ENCODE measurements around the gene NBEAL2.

NBEAL2 gene

DNA sequence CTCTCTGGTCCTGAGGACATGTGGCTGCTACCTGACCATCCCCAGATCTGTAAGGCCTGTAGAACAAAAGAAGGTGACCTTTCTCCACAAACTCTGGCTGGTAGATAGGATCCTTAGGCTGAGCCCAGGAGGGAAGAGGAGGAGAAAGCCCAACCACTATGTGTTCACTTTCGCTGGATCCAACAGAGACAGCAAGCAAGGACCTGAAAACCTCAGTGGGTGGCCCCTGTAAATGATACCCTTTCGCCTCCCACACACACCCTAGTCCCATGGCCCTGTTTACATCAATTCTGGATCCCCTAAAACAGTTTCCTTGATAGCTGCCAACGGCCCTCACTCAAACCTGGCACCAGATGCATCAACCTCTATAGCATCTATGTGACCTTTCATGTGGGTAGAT lies 25.3 kb upstream of the NBEAL2 start:
- WGBS (ENCODE audit: insufficient coverage, insufficient read length) = no CpG with 5 or more reads among the region's 3 CpGs
- DNase-seq (ENCODE audit: low read depth, low spot score) = no peak

DNA sequence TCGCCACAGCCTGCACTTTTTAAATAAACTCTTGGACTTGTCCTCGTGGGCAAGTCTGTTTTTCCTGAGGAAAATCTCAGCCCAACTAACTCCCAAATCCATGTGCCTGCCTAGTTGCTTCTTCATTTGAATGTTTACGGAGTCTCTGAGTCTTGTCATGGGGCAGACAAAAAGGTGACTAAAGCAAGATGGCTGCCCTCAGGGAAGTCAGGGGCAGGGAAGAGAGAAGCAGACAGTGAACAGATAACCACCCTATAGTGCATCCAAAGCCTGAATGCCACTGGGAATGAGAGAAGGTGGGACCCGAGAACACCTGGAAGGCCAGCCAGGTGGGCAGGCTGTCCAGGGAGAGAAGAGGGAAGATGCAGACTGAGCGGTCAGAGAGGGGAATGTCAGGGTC lies 24.3 kb upstream of the NBEAL2 start:
- H3K27me3 ChIP-seq (ENCODE audit: control insufficient read depth, insufficient read depth, low read length) = no peaks in the 10 kb centered on the region

More for the DNA sequence above, 25.3 kb upstream of the NBEAL2 start:
- no peak overlapping the region for H3K4me3 ChIP-seq (ENCODE audit: low read length)
- no peak overlapping the region for H3K27ac ChIP-seq (ENCODE audit: low read length)
- H3K4me1 ChIP-seq (ENCODE audit: control insufficient read depth, insufficient read depth, low read length) = peaks cover 8% of the 10 kb centered on the region
- H3K36me3 ChIP-seq (ENCODE audit: control insufficient read depth, insufficient read depth, low read length) = no peaks in the 10 kb centered on the region
- H3K9me3 ChIP-seq (ENCODE audit: control insufficient read depth, insufficient read depth, low read length) = no peaks in the 10 kb centered on the region
- no peaks in the 10 kb centered on the region for H3K27me3 ChIP-seq (ENCODE audit: control insufficient read depth, insufficient read depth, low read length)

GRCh38 chr3:46955801-46956259 lies 23.6 kb upstream of the NBEAL2 start:
- Histone ChIP-seq H3K4me1 (ENCODE audit: control insufficient read depth, insufficient read depth, low read length) (peaks cover 6% of the 10 kb centered on the region), H3K36me3 (ENCODE audit: control insufficient read depth, insufficient read depth, low read length) (no peaks in the 10 kb centered on the region), H3K9me3 (ENCODE audit: control insufficient read depth, insufficient read depth, low read length) (no peaks in the 10 kb centered on the region), H3K27ac (ENCODE audit: low read length) (no peak overlapping the region), H3K4me3 (ENCODE audit: low read length) (no peak overlapping the region), H3K27me3 (ENCODE audit: control insufficient read depth, insufficient read depth, low read length) (no peaks in the 10 kb centered on the region)
- DNase-seq (ENCODE audit: low read depth, low spot score) = no peak
- WGBS (ENCODE audit: insufficient coverage, insufficient read length) = no CpG with 5 or more reads among the region's 3 CpGs

More for the DNA sequence above, 24.3 kb upstream of the NBEAL2 start:
- Histone ChIP-seq H3K4me1 (ENCODE audit: control insufficient read depth, insufficient read depth, low read length) (peaks cover 5% of the 10 kb centered on the region), H3K36me3 (ENCODE audit: control insufficient read depth, insufficient read depth, low read length) (no peaks in the 10 kb centered on the region), H3K27ac (ENCODE audit: low read length) (no peak overlapping the region), H3K9me3 (ENCODE audit: control insufficient read depth, insufficient read depth, low read length) (no peaks in the 10 kb centered on the region), H3K4me3 (ENCODE audit: low read length) (no peak overlapping the region)
- WGBS (ENCODE audit: insufficient coverage, insufficient read length) = no CpG with 5 or more reads among the region's 5 CpGs
- DNase-seq (ENCODE audit: low read depth, low spot score) = no peak

GRCh38 chr3:46957092-46957820 lies 22.2 kb upstream of the NBEAL2 start:
- Histone ChIP-seq H3K4me1 (ENCODE audit: control insufficient read depth, insufficient read depth, low read length) (peaks cover 7% of the 10 kb centered on the region), H3K27ac (ENCODE audit: low read length) (no peak overlapping the region), H3K4me3 (ENCODE audit: low read length) (no peak overlapping the region), H3K36me3 (ENCODE audit: control insufficient read depth, insufficient read depth, low read length) (no peaks in the 10 kb centered on the region), H3K9me3 (ENCODE audit: control insufficient read depth, insufficient read depth, low read length) (no peaks in the 10 kb centered on the region), H3K27me3 (ENCODE audit: control insufficient read depth, insufficient read depth, low read length) (no peaks in the 10 kb centered on the region)
- DNase-seq (ENCODE audit: low read depth, low spot score) = no peak
- no CpG with 5 or more reads among the region's 11 CpGs for WGBS (ENCODE audit: insufficient coverage, insufficient read length)

DNA sequence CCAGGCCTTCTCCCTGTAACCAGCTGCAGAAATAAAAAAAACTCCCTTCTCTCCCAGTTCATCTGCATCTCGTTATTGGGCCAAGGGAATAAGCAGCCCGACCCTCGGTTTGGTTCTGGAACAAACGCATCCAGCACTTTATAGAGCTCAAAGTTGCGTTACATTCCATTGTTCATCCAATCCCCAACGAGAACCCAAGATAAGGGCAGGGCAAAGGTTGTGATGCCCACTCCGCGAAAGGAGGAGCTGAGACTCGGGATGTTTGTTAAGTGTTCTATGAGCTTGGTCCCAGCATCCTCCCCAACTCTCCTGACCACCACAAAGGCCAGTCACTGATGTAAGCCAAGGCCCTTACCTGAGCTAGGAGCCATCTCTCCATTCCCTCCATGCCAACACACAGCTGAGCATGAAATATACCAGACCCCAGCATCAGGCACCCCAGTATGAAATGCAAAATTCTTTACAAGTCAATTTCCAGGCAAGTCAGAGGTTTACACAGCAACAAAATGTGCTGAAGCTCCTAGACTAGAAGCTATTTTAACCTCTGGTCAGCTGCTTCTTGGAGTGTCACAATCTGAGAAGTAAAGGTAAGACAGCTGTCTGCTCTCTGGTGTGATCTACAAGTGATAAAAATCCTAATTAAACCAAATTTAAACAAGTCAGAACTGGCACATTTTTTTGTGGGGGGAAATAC lies 20.9 kb upstream of the NBEAL2 start:
- Histone ChIP-seq H3K9me3 (ENCODE audit: control insufficient read depth, insufficient read depth, low read length) (no peaks in the 10 kb centered on the region), H3K4me3 (ENCODE audit: low read length) (no peak overlapping the region), H3K27me3 (ENCODE audit: control insufficient read depth, insufficient read depth, low read length) (no peaks in the 10 kb centered on the region), H3K4me1 (ENCODE audit: control insufficient read depth, insufficient read depth, low read length) (peaks cover 4% of the 10 kb centered on the region; the same call in 1 of the 2 replicates), H3K27ac (ENCODE audit: low read length) (no peak overlapping the region), H3K36me3 (ENCODE audit: control insufficient read depth, insufficient read depth, low read length) (no peaks in the 10 kb centered on the region; the same call in 1 of the 2 replicates)
- DNase-seq (ENCODE audit: low read depth, low spot score) = no peak
- WGBS (ENCODE audit: insufficient coverage, insufficient read length) = no CpG with 5 or more reads among the region's 9 CpGs

- Histone ChIP-seq H3K4me1 (ENCODE audit: control insufficient read depth, insufficient read depth, low read length) (peaks cover 4% of the 10 kb centered on the region; the same call in 1 of the 2 replicates), H3K27ac (ENCODE audit: low read length) (no peak overlapping the region), H3K4me3 (ENCODE audit: low read length) (no peak overlapping the region), H3K36me3 (ENCODE audit: control insufficient read depth, insufficient read depth, low read length) (no peaks in the 10 kb centered on the region; the same call in 1 of the 2 replicates), H3K27me3 (ENCODE audit: control insufficient read depth, insufficient read depth, low read length) (no peaks in the 10 kb centered on the region), H3K9me3 (ENCODE audit: control insufficient read depth, insufficient read depth, low read length) (no peaks in the 10 kb centered on the region)
- no CpG with 5 or more reads among the region's 6 CpGs for WGBS (ENCODE audit: insufficient coverage, insufficient read length)
- no peak for DNase-seq (ENCODE audit: low read depth, low spot score)
Measured at GRCh38 chr3:46959161-46959511, 20.3 kb upstream of the NBEAL2 start.

GRCh38 chr3:46960081-46960701 lies 19.3 kb upstream of the NBEAL2 start:
- H3K9me3 ChIP-seq (ENCODE audit: control insufficient read depth, insufficient read depth, low read length) = no peaks in the 10 kb centered on the region
- WGBS (ENCODE audit: insufficient coverage, insufficient read length) = no CpG with 5 or more reads among the region's 4 CpGs
- H3K36me3 ChIP-seq (ENCODE audit: control insufficient read depth, insufficient read depth, low read length) = no peaks in the 10 kb centered on the region; the same call in 1 of the 2 replicates
- peaks cover 4% of the 10 kb centered on the region; the same call in 1 of the 2 replicates for H3K4me1 ChIP-seq (ENCODE audit: control insufficient read depth, insufficient read depth, low read length)
- H3K27me3 ChIP-seq (ENCODE audit: control insufficient read depth, insufficient read depth, low read length) = no peaks in the 10 kb centered on the region
- H3K27ac ChIP-seq (ENCODE audit: low read length) = no peak overlapping the region
- DNase-seq (ENCODE audit: low read depth, low spot score) = no peak
- no peak overlapping the region for H3K4me3 ChIP-seq (ENCODE audit: low read length)

GRCh38 chr3:46960835-46961234 lies 18.6 kb upstream of the NBEAL2 start:
- H3K27ac ChIP-seq (ENCODE audit: low read length) = no peak overlapping the region

DNA sequence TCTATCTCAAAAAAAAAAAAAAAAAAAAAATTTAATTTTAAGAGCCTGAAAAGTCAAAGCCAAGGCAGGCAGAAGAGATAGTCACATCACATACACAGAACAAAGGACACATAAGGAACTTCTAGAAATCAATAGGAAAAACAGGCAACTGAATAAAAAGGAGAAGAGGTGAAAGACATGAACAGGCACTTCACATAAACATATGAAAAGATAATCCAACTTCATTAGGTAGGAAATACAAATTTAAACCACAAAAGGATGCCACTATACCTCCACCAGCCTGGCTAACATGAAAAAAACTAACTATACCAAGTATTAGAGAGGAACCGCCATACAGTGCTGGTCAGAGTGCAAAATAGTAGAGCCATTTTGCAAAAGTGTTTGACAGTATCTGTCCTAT lies 17.0 kb upstream of the NBEAL2 start:
- no CpG with 5 or more reads among the region's 1 CpG for WGBS (ENCODE audit: insufficient coverage, insufficient read length)
- Histone ChIP-seq H3K36me3 (ENCODE audit: control insufficient read depth, insufficient read depth, low read length) (no peaks in the 10 kb centered on the region; the same call in 1 of the 2 replicates), H3K27ac (ENCODE audit: low read length) (no peak overlapping the region), H3K4me3 (ENCODE audit: low read length) (no peak overlapping the region), H3K27me3 (ENCODE audit: control insufficient read depth, insufficient read depth, low read length) (no peaks in the 10 kb centered on the region), H3K4me1 (ENCODE audit: control insufficient read depth, insufficient read depth, low read length) (peaks cover 2% of the 10 kb centered on the region; the same call in 1 of the 2 replicates), H3K9me3 (ENCODE audit: control insufficient read depth, insufficient read depth, low read length) (no peaks in the 10 kb centered on the region)
- DNase-seq (ENCODE audit: low read depth, low spot score) = no peak

More at GRCh38 chr3:46960835-46961234, 18.6 kb upstream of the NBEAL2 start:
- H3K27me3 ChIP-seq (ENCODE audit: control insufficient read depth, insufficient read depth, low read length) = no peaks in the 10 kb centered on the region
- H3K36me3 ChIP-seq (ENCODE audit: control insufficient read depth, insufficient read depth, low read length) = no peaks in the 10 kb centered on the region; the same call in 1 of the 2 replicates
- H3K9me3 ChIP-seq (ENCODE audit: control insufficient read depth, insufficient read depth, low read length) = no peaks in the 10 kb centered on the region
- peaks cover 4% of the 10 kb centered on the region; the same call in 1 of the 2 replicates for H3K4me1 ChIP-seq (ENCODE audit: control insufficient read depth, insufficient read depth, low read length)
- no peak overlapping the region for H3K4me3 ChIP-seq (ENCODE audit: low read length)
- DNase-seq (ENCODE audit: low read depth, low spot score) = no peak
- WGBS (ENCODE audit: insufficient coverage, insufficient read length) = no CpG with 5 or more reads among the region's 1 CpG

DNA sequence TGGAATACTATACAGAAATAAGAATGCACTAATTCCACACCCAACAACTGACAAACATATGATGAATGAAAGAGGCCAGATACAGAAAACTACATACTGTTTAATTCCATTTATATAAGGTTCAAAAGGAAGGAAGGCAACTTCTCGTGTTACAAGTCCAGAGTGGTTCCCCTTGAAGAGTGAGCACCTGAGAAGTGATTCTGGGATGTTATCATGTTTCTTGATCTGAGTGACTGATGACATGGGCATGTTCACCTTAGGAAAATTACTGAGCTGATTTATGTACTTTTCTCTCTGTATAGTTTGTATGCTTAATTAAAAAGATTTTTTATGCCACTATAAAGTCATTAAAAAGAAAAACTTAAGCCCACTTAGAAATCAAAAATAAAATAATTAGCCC lies 16.5 kb upstream of the NBEAL2 start:
- no peak overlapping the region for H3K4me3 ChIP-seq (ENCODE audit: low read length)
- H3K27ac ChIP-seq (ENCODE audit: low read length) = no peak overlapping the region
- H3K27me3 ChIP-seq (ENCODE audit: control insufficient read depth, insufficient read depth, low read length) = no peaks in the 10 kb centered on the region
- no CpG with 5 or more reads among the region's 1 CpG for WGBS (ENCODE audit: insufficient coverage, insufficient read length)
- no peaks in the 10 kb centered on the region; the same call in 1 of the 2 replicates for H3K36me3 ChIP-seq (ENCODE audit: control insufficient read depth, insufficient read depth, low read length)
- H3K4me1 ChIP-seq (ENCODE audit: control insufficient read depth, insufficient read depth, low read length) = peaks cover 2% of the 10 kb centered on the region; the same call in 1 of the 2 replicates
- DNase-seq (ENCODE audit: low read depth, low spot score) = no peak
- no peaks in the 10 kb centered on the region for H3K9me3 ChIP-seq (ENCODE audit: control insufficient read depth, insufficient read depth, low read length)
